GM19043 (cell line): ENCODE results near the gene MRPS35.
"Not testable (repeated sequence)": the region's sequence is repeated elsewhere in the genome, so short reads cannot be mapped to it uniquely, and the experiment has no call there.

ENCODE experiments used
- ATAC-seq: cut with Tn5 transposase; IDR thresholded peaks from one replicate; pipeline ENCODE4 v1.9.1; 2021; ENCODE audit warnings: low read depth; ENCODE audit not compliant: unreplicated experiment

The MRPS35 gene

GRCh38 chr12:27707216-27707615, 3.4 kb upstream of the MRPS35 start:
- no peak for ATAC-seq

GRCh38 chr12:27709212-27709931, 1.3 kb upstream of the MRPS35 start:
- no peak for ATAC-seq

DNA sequence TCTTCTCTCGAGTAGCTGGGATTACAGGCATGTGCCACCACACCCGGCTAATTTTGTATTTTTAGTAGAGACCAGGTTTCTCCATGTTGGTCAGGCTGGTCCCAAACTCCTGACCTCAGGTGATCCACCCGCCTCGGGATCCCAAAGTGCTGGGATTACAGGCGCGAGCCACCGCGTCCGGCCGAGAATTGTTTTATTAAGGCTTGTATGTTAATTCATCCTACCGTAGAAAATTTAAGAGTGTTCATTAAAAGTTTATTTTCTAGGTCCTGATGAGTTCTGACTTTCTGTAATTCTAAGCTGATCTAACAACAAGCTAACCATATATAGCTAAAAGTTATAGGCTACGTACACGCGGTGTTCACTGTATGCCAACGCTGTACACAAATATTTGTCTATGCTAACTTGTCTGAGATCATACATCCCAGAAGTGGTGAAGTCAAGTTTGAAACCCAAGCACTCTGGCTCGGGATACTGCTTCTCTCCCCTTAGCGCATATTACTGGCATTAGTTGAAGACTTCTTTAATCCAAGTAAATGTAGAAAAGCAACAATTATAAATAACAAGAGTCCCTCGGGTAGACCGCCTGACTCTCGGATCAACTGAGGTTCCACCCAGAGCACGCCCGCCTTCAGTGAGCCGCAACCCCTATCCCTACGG, 570 bp upstream of the MRPS35 start:
- ATAC-seq = peak; percentile 28

DNA sequence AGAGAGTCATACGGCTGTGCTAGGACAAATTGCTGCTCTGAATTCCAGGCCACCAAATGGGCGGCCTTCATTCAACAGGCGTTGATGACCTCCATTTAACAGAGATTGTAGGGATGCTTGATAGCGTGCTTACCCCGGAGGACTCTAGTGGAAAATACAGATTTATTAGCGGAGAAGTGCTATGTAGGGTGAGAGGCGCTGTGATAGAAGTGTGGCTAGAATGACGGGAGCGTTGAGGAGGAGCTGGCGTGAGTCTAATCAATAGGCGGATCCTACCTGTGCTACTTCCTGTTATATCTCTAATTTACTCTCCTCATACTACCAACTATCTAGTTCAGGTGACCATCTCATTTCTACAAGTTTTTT, 668 bp downstream of the MRPS35 start:
- ATAC-seq = peak; percentile 27

DNA sequence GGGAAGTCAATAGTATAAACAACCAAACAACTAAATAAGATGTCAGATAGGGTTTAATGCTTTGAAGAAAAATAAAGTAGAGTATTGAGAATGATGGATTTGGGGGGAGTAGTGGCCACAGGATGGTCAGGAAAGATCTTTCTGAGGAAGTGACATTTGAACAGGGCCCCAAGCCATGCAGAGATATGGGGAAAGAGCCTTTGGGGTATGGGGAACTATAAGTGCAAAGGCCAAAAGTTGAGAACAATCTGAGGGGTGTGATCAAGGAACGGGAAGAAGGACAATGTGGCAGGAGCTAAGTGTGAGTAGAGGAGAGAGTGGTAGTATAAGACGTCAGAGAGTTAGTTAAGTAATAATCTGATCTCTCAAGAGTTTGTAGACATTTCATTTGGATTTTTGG, 1.3 kb downstream of the MRPS35 start:
- ATAC-seq = no peak

DNA sequence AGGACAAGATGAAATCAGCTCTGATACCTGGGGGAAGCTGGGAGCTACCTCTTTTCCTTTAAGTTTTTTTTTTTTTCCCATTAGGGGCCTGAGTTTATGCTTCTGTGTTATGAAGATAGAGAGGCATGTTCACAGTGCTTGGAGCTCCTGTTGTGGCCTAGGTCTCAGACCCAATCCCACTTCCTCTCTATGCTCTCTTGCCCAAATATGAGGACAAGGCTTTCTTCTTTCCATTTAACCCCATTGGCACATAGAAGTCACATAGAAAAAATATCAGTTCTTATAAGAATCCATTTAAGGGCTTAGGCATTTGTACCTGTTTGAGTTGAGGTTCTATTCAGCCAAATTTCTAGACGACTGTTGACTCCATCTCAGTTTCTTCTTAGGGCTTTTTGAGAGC, 12.6 kb downstream of the MRPS35 start:
- no peak for ATAC-seq

- no peak for ATAC-seq
These were observed 19.5 kb downstream of the MRPS35 start for GRCh38 chr12:27730097-27730588.

DNA sequence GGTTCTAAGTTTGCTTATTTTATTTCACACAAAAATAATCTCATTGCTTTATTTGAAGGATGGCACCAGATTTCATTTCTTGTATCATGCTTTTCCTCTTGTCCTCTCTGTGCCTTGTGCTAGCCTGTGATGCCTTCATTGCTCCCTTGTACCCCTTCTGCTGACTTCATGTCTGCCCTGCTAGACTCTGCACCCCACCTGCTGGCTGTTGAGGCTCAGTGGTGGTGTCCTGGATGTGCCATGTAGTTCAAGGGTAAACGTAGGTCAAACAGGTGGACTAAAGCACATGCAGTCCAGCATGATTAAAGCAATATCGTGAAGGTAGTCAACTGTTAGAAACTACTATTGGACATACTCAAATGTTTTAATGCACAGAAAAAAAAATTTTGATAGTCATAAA, 21.6 kb downstream of the MRPS35 start:
- no peak for ATAC-seq

DNA sequence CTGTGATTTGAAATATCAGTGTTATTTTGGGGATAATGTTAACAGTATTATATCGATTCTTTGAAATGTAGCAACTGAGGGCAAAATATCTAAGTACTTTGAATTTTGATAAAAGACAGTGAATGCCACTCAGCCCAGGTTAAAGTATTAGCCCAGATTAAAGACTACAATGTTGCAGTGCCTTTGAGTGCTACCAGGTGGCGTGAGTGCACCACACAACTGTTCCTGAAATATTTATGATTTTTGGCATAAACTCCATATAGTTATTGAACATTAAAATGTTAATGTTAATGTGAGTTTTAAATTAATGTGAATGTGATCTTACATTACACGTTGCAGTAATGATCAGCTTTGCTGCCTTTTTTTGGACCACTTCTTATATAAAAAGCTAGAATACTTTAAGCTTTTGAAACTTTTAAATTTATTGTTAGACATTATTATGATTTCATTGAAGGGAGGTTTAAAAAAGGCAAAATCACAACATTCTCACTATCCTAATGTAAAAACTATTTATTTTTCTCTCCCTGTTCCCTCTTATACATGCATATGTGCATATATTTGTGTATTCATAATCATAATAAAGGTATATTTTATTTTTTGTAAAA, 22.5 kb downstream of the MRPS35 start:
- peak; percentile 53 for ATAC-seq

DNA sequence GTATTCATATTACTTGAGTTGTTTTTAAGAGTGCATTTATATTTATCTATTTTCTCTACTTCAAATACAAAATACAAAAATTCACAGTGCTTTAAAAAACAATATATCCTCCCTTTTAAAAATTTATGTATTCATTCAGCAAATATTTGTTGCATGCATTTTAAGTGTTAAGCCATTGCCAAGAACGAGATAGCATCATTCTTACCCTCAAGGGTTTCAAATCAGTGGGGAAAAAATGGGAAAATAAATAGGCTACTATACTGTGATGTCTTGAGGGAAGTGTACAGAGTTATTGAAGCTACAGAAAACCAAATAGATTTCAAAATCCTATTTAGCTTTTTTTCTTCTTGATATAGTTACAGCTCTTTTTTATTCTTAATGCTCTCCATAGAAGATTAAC, 23.2 kb downstream of the MRPS35 start:
- ATAC-seq = no peak

DNA sequence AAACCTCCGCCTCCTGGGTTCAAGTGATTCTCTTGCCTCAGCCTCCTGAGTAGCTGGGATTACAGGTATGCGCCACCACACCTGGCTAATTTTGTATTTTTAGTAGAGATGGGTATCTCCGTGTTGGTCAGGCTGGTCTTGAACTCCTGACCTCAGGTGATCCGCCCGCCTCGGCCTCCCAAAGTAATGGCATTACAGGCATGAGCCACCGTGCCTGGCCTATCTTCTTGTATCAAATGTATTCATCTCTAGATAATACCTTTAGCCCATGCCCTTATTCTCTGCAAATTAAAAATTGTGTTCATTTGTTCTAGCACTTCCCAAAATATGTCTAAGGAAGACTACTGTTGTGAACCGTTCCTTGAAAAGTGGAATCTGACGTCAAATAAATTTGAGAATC, 23.7 kb downstream of the MRPS35 start:
- not testable (repeated sequence) for ATAC-seq

DNA sequence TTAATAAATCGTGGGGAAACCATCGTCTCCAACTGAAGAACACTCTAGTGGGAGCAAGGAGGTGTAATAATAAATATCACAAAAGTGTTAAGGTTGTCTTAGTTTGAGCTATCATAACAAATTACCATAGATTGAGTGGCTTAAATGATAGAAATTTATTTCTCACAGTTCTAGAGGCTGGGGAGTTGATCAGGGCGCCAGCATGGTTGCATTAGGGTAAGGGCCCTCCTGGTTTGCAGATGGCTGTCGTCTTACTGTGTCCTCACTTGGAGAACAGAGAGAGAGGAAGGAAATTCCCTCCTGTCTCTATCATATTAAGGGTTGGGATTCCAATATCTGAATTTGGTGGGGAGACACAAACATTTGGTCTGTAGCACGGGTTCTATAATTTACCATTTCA, 33.0 kb downstream of the MRPS35 start:
- ATAC-seq = no peak

- ATAC-seq = not testable (repeated sequence)
These were observed 35.1 kb downstream of the MRPS35 start for GRCh38 chr12:27745734-27746133.

DNA sequence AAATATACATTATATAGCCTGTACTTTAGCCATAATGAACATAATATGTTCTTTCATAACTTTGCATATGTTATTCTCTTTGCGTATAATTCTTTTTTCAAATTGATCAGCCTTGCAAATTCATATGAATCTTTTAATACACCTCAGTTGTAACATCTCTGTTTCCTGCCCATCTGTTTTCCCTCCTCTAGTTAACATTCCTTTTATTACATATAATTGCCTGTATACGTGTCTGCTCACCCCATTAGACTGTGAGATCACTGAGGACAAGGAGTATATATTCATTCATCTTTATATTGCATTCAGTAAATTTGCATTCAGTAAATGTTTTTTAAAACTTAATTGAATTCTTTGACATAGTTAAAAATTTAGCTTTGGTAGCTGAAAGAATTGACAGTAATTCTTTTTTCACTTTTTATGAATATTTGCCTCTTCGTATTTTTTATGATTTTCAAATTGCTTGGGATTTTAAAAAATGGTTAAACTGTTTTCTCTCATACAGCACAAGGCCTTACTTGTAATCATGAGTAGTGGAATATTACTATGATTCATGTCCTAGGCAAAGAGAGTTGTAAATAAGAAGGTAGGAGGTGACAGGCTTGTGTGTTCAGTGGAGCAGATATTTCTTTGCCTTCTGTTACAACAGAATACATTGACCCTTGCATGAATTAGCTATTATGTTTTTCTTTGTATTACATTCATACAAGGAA, 36.6 kb downstream of the MRPS35 start:
- ATAC-seq = no peak

GRCh38 chr12:27751386-27752047, 40.9 kb downstream of the MRPS35 start:
- ATAC-seq = no peak

DNA sequence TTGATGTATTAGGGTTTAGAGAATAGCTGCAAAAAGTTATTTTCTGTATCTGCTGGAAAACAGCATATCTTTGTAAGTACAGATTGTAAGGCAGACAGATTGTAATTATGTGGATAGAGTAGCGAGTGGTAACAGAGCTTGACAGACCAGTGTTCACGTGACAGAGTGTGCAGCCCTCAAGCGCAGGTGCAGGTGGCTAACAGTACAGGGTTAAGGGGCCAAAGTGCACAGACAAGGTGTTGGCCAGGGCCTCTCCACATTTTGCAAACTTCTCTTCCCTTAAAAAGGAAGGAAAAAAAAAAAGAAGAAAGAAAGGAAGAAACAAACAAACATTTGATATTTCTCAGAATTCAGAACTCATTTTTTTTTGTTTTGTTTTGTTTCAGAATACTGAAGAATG, 44.2 kb downstream of the MRPS35 start:
- no peak for ATAC-seq

- ATAC-seq = no peak
These were observed 46.1 kb downstream of the MRPS35 start for GRCh38 chr12:27756670-27757195.

DNA sequence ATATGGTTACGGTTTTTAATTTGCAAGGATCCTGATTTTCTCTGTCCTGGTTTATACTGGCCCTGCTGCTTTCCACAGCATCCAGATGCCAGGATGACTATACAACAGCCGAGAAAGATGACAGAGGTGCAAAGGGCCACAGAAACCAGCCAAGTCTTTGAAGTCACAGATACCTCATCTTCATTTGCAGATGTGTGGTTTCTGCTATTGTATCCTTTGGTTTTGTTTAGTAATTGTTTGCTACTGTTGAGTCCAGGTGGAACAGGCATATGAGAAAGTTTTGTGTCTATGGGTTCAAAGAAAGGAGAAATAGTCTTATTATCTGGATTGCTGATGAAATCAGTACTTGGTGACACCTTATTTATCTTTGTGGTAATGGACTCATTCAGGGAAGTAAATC, 52.1 kb downstream of the MRPS35 start:
- ATAC-seq = no peak

DNA sequence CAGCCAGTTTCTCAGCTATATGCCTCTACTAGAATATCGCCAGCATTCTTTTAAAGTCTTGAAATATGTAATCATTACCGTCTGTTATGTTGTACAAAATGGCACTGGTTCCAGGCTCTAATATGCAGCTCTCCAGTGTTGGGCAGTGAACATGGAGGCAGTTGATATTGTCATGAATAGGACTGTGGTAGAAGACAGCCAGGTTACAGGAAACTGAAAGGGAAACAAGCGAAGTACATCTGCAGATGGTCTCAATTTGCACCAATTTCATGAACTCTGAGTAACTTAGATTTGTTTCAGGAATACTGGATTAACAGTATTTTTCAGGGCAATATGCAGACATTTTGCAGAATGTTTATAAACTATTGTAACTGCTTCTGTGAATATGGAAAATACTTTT, 56.0 kb downstream of the MRPS35 start:
- no peak for ATAC-seq

- no peak for ATAC-seq
These were observed 58.6 kb downstream of the MRPS35 start for GRCh38 chr12:27769142-27769673.
